Measurements from ENCODE around the gene SDC4. TPM values are rescaled to one million over a fixed set of nuclear protein-coding genes. Genes with fewer than 3 reads are reported as not detected.

SDC4 gene
- total and polyA plus RNA-seq, 8 donors, result 27.4 to 343 (median 80.1) TPM

DNA sequence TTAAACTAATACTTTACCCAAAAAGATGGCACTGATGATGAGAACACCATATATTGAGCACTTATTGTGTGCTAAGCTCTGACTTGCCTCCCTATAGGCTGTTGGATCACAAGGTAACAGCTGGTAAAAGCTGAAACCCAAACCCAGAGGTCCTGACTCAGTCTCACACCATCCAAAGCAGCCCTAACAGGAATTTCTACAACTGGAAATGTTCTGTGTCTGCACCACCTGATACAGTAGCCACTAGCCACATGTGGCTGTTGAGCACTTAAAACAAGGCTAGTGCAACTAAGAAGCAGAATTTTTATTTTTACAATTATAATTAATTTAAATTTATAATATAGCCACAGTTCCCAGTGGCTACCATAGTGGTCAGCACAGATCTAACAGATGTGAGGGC is 24.5 kb downstream of the SDC4 start:
- H3K9me3 ChIP-seq, result no peaks in the 10 kb centered on the region
- peak overlapping the region in 3 of 5 donors; percentile 23 to 53 (median 31) for H3K27ac ChIP-seq
- peaks cover 4 to 41% (median 7%) of the 10 kb centered on the region in 4 donors for H3K4me1 ChIP-seq
- H3K27me3 ChIP-seq, result no peaks in the 10 kb centered on the region
- H3K36me3 ChIP-seq, result peaks cover 28 to 45% (median 43%) of the 10 kb centered on the region in 4 donors
- DNase-seq, result no peak
- TF ChIP-seq CTCF (IDR thresholded peaks at IDR 0.05) (no peak), POLR2AphosphoS5 (IDR thresholded peaks at IDR 0.05) (peak in 1 of 3 donors; percentile 3), EP300 (IDR thresholded peaks at IDR 0.05) (no peak)
- H3K4me3 ChIP-seq, result no peak overlapping the region
- intact Hi-C loops (cut with DNase I; ENCODE audit: low total_unique reads), result no loop called here

- peaks cover 21 to 37% (median 35%) of the 10 kb centered on the region in 4 donors for H3K36me3 ChIP-seq
- peaks cover 3 to 41% (median 7%) of the 10 kb centered on the region in 4 donors for H3K4me1 ChIP-seq
- no peak overlapping the region for H3K4me3 ChIP-seq
- intact Hi-C loops (cut with DNase I; ENCODE audit: low total_unique reads), result no loop called here
- no peaks in the 10 kb centered on the region for H3K9me3 ChIP-seq
- DNase-seq, result peak; percentile 70 to 74
- 38 to 48% (median 42%) methylated on average over 6 to 7 of the region's 7 CpGs for WGBS, 5 donors
- peaks cover 0 to 2% (median 0%) of the 10 kb centered on the region in 3 donors for H3K27me3 ChIP-seq
- H3K27ac ChIP-seq, result peak overlapping the region in 3 of 5 donors; percentile 31 to 62 (median 53)
- TF ChIP-seq POLR2AphosphoS5 (IDR thresholded peaks at IDR 0.05), result peak in 1 of 3 donors; percentile 44
- TF ChIP-seq CTCF (IDR thresholded peaks at IDR 0.05), result peak in 4 of 7 experiments; percentile 16 to 58 (median 22)
- no peak for TF ChIP-seq POLR2A (IDR thresholded peaks at IDR 0.05)
Measured at GRCh38 chr20:45322952-45323383, 25.3 kb downstream of the SDC4 start.

DNA sequence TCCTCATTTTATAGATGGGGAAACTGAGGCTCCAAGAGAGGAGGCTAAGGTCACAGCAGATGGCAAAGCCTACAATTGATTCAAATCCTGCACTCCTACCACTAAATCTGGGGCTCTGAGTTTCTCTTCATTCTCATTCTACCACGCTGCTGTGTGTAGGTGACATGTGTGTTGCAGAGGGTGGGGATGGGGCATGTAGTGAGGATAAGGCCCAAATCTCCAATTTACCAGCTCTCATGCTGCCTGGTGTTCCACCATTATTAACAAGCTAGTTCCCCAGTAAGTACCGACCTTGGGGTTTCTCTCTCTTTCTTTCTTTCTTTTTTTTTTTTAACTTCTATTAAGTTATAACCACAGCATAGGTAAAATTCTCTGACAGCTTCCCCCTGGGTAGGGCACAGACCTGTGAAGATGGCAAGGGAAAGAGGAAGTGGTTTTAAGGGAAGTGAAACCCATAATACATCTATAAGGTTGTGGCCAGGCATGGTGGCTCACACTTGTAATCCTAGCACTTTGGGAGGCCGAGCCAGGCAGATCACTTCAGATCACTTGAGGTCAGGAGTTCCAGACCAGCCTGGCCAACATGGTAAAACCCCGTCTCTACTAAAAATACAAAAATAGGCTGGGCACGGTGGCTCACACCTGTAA is 27.2 kb downstream of the SDC4 start:
- Histone ChIP-seq H3K4me1 (peaks cover 3 to 41% (median 11%) of the 10 kb centered on the region in 4 donors), H3K4me3 (no peak overlapping the region), H3K27ac (peak overlapping the region in 2 of 5 donors; percentile 14 to 34), H3K36me3 (peaks cover 6 to 19% (median 17%) of the 10 kb centered on the region in 4 donors), H3K27me3 (peaks cover 0 to 21% (median 15%) of the 10 kb centered on the region in 3 donors), H3K9me3 (no peaks in the 10 kb centered on the region)
- DNase-seq, result peak in 1 of 2 donors; percentile 28
- TF ChIP-seq CTCF (IDR thresholded peaks at IDR 0.05) (no peak), EP300 (IDR thresholded peaks at IDR 0.05) (no peak), POLR2A (IDR thresholded peaks at IDR 0.05) (no peak), POLR2AphosphoS5 (IDR thresholded peaks at IDR 0.05) (no peak)
- intact Hi-C loops (cut with DNase I; ENCODE audit: low total_unique reads), result no loop called here
- WGBS, 5 donors, result 66 to 87% (median 80%) methylated on average over 5 of the region's 5 CpGs

GRCh38 chr20:45318948-45319347 is 29.3 kb downstream of the SDC4 start:
- Histone ChIP-seq H3K27ac (no peak overlapping the region), H3K9me3 (no peaks in the 10 kb centered on the region), H3K4me3 (no peak overlapping the region), H3K4me1 (peaks cover 3 to 41% (median 12%) of the 10 kb centered on the region in 4 donors), H3K27me3 (peaks cover 0 to 43% (median 19%) of the 10 kb centered on the region in 3 donors), H3K36me3 (no peaks in the 10 kb centered on the region)
- no peak for DNase-seq
- no peak for TF ChIP-seq POLR2A (IDR thresholded peaks at IDR 0.05)
- TF ChIP-seq POLR2AphosphoS5 (IDR thresholded peaks at IDR 0.05), result no peak
- TF ChIP-seq EP300 (IDR thresholded peaks at IDR 0.05), result no peak
- TF ChIP-seq CTCF (IDR thresholded peaks at IDR 0.05), result no peak
- intact Hi-C loops (cut with DNase I; ENCODE audit: low total_unique reads), result loop anchor here (5.0 kb wide), 2 partner anchors 123 to 453 kb away; no protein-coding TSS in a partner anchor
- WGBS, 5 donors, result 69 to 93% (median 81%) methylated on average over 2 of the region's 2 CpGs

All from stomach (tissue), 9 donors.